NOMO-1 treated with DMSO at 0.1 percent for 48 hours (cell line): ENCODE data around the gene CD2AP.
"Not testable (repeated sequence)": the region's sequence is repeated elsewhere in the genome, so short reads cannot be mapped to it uniquely, and the experiment has no call there.

Source experiments
- DNase-seq: peaks from one replicate; lab custom pipeline; 2025; ENCODE audit not compliant: unreplicated experiment; lab: John Stamatoyannopoulos, UW

Gene CD2AP

GRCh38 chr6:47553243-47553642, 75.7 kb downstream of the CD2AP start:
- DNase-seq = not testable (repeated sequence)

GRCh38 chr6:47556459-47556858, 78.9 kb downstream of the CD2AP start:
- not testable (repeated sequence) for DNase-seq

GRCh38 chr6:47563162-47563561, 85.6 kb downstream of the CD2AP start:
- DNase-seq = no peak

- not testable (repeated sequence) for DNase-seq
Measured at GRCh38 chr6:47566602-47567001, 89.0 kb downstream of the CD2AP start.

- no peak for DNase-seq
Measured at GRCh38 chr6:47567586-47567985, 90.0 kb downstream of the CD2AP start.

- DNase-seq = no peak
Measured at GRCh38 chr6:47571488-47571887, 93.9 kb downstream of the CD2AP start.

- no peak for DNase-seq
Measured at GRCh38 chr6:47573109-47573508, 95.5 kb downstream of the CD2AP start.

- no peak for DNase-seq
Measured at GRCh38 chr6:47574789-47575188, 97.2 kb downstream of the CD2AP start.

- no peak for DNase-seq
Measured at GRCh38 chr6:47579040-47579439, 101.5 kb downstream of the CD2AP start.

GRCh38 chr6:47581591-47581990, 104.0 kb downstream of the CD2AP start:
- no peak for DNase-seq

- DNase-seq = no peak
Measured at GRCh38 chr6:47587493-47587892, 109.9 kb downstream of the CD2AP start.

GRCh38 chr6:47592131-47592840, 114.7 kb downstream of the CD2AP start:
- no peak for DNase-seq

- no peak for DNase-seq
Measured at GRCh38 chr6:47593979-47594378, 116.4 kb downstream of the CD2AP start.

GRCh38 chr6:47595785-47596184, 118.2 kb downstream of the CD2AP start:
- DNase-seq = no peak

GRCh38 chr6:47598367-47598766, 120.8 kb downstream of the CD2AP start:
- no peak for DNase-seq

GRCh38 chr6:47599512-47599911, 121.9 kb downstream of the CD2AP start:
- DNase-seq = no peak

GRCh38 chr6:47603227-47603626, 125.6 kb downstream of the CD2AP start:
- DNase-seq = no peak

GRCh38 chr6:47603995-47604394, 126.4 kb downstream of the CD2AP start:
- DNase-seq = no peak

GRCh38 chr6:47621838-47622449, 144.4 kb downstream of the CD2AP start:
- no peak for DNase-seq

- DNase-seq = no peak
Measured at GRCh38 chr6:47626782-47627181, 149.2 kb downstream of the CD2AP start.

GRCh38 chr6:47628448-47629272, 151.1 kb downstream of the CD2AP start:
- no peak for DNase-seq

- no peak for DNase-seq
Measured at GRCh38 chr6:47629954-47630353, 152.4 kb downstream of the CD2AP start.
